Neural progenitor cell (in vitro differentiated cells): ENCODE results near the gene ILDR2. TPM values are rescaled to one million over a fixed set of nuclear protein-coding genes. Genes with fewer than 3 reads are reported as not detected.

Experiments used
- DNase-seq: peaks from one replicate; pipeline ENCODE4 v3.0.0-alpha.2; 2016; ENCODE audit warnings: low spot score
- H2AFZ ChIP-seq: fragments of 200-600 bp; sonication (generic); replicated peaks from 2 replicates; pipeline ENCODE4 v1.6.1; 2016; ENCODE audit warnings: antibody characterized with exemption
- H3F3A ChIP-seq: fragments of 200-600 bp; sonication (generic); 2 replicates; pipeline ENCODE4 v1.6.1; 2016; ENCODE audit warnings: antibody characterized with exemption, low read depth
- H3K27ac ChIP-seq: fragments of 200-600 bp; sonication (generic); 2 replicates; pipeline ENCODE4 v1.5.1; 2016; ENCODE audit warnings: mild to moderate bottlenecking
- H3K27me3 ChIP-seq: fragments of 200-600 bp; sonication (generic); 2 replicates; pipeline ENCODE4 v1.6.1; 2016; ENCODE audit warnings: mild to moderate bottlenecking, moderate library complexity
- H3K36me3 ChIP-seq: fragments of 200-600 bp; sonication (generic); 2 replicates; pipeline ENCODE4 v1.5.1; 2016
- H3K4me1 ChIP-seq: fragments of 200-600 bp; sonication (generic); 2 replicates; pipeline ENCODE4 v1.6.1; 2016; ENCODE audit warnings: mixed run types
- H3K4me2 ChIP-seq: fragments of 200-600 bp; sonication (generic); 2 replicates; pipeline ENCODE4 v1.6.1; 2016
- H3K4me3 ChIP-seq: fragments of 200-600 bp; sonication (generic); 2 replicates; pipeline ENCODE4 v1.5.1; 2016
- H3K79me2 ChIP-seq: fragments of 200-600 bp; sonication (generic); 2 replicates; pipeline ENCODE4 v1.6.1; 2016; ENCODE audit warnings: low read depth
- H3K9ac ChIP-seq: fragments of 200-600 bp; sonication (generic); 2 replicates; pipeline ENCODE4 v1.6.1; 2016
- H3K9me3 ChIP-seq: fragments of 200-600 bp; sonication (generic); 2 replicates; pipeline ENCODE4 v1.5.1; 2016; ENCODE audit warnings: low read depth
- H4K20me1 ChIP-seq: fragments of 200-600 bp; sonication (generic); 2 replicates; pipeline ENCODE4 v1.6.1; 2016; ENCODE audit warnings: low read depth
- H3K27ac Mint-ChIP-seq: 3 replicates; pipeline ENCODE4 v1.8.0; 2021; ENCODE audit warnings: mixed read lengths
- H3K27me3 Mint-ChIP-seq: 2 replicates; pipeline ENCODE4 v1.8.0; 2022; ENCODE audit warnings: low read depth, mild to moderate bottlenecking, inconsistent platforms, moderate library complexity, mixed read lengths; ENCODE audit not compliant: insufficient read depth
- H3K36me3 Mint-ChIP-seq: 3 replicates; pipeline ENCODE4 v1.8.0; 2021; ENCODE audit warnings: mixed read lengths
- H3K4me1 Mint-ChIP-seq: 3 replicates; pipeline ENCODE4 v1.8.0; 2021; ENCODE audit warnings: mixed read lengths
- H3K4me3 Mint-ChIP-seq: 3 replicates; pipeline ENCODE4 v1.8.0; 2021; ENCODE audit warnings: mild to moderate bottlenecking, moderate library complexity, mixed read lengths
- H3K9me3 Mint-ChIP-seq: 3 replicates; pipeline ENCODE4 v1.8.0; 2020; ENCODE audit warnings: mixed read lengths
- CTCF ChIP-seq: fragments of 200-600 bp; sonication (generic); IDR thresholded peaks from 2 replicates; pipeline ENCODE4 v1.5.1; 2017; ENCODE audit warnings: antibody characterized with exemption, mild to moderate bottlenecking
- EZH2 ChIP-seq: fragments of 200-600 bp; sonication (generic); IDR thresholded peaks from 2 replicates; pipeline ENCODE4 v1.6.1; 2017; ENCODE audit warnings: antibody characterized with exemption, mild to moderate bottlenecking, moderate library complexity
- EZH2phosphoT487 ChIP-seq: fragments of 200-600 bp; sonication (generic); IDR thresholded peaks from 2 replicates; pipeline ENCODE4 v1.6.1; 2017; ENCODE audit warnings: antibody characterized with exemption
- total RNA-seq: library from RNA; depleted of rRNA; stranded (reverse); fragments of >200 nt; gene quantifications from 2 replicates; pipeline ENCODE4 v1.2.3, GENCODE V29; 2015; ENCODE audit warnings: low replicate concordance

Gene ILDR2
- total RNA-seq, 1 donor from 2014 or later = 42.1 TPM

GRCh38 chr1:166981589-166981988 lies 6.2 kb upstream of the ILDR2 start:
- Histone ChIP-seq H2AFZ (no peak overlapping the region), H3K79me2 (no peaks in the 10 kb centered on the region), H3K27me3 (peaks cover 41% of the 10 kb centered on the region), H3K27ac (no peak overlapping the region), H3F3A (peaks cover under 1% of the 10 kb centered on the region), H3K4me3 (no peak overlapping the region), H3K4me2 (no peak overlapping the region), H3K4me1 (no peaks in the 10 kb centered on the region), H3K9me3 (no peaks in the 10 kb centered on the region), H3K36me3 (no peaks in the 10 kb centered on the region), H3K9ac (no peak overlapping the region), H4K20me1 (no peaks in the 10 kb centered on the region)
- H3K27me3 Mint-ChIP-seq = peaks cover 2% of the 10 kb centered on the region
- H3K27ac Mint-ChIP-seq = no peak overlapping the region
- no peaks in the 10 kb centered on the region for H3K36me3 Mint-ChIP-seq
- H3K4me3 Mint-ChIP-seq = no peak overlapping the region
- peaks cover 13% of the 10 kb centered on the region for H3K4me1 Mint-ChIP-seq
- no peak for TF ChIP-seq CTCF
- TF ChIP-seq EZH2phosphoT487 = no peak
- TF ChIP-seq EZH2 = no peak
- H3K9me3 Mint-ChIP-seq = peaks cover 4% of the 10 kb centered on the region
- no peak for DNase-seq

GRCh38 chr1:166980818-166981217 lies 5.5 kb upstream of the ILDR2 start:
- no peak for DNase-seq
- Histone ChIP-seq H3K9ac (no peak overlapping the region), H4K20me1 (no peaks in the 10 kb centered on the region), H3K4me1 (peaks cover 5% of the 10 kb centered on the region), H3K36me3 (no peaks in the 10 kb centered on the region), H3K79me2 (no peaks in the 10 kb centered on the region), H3K4me2 (no peak overlapping the region), H3K9me3 (no peaks in the 10 kb centered on the region), H2AFZ (no peak overlapping the region), H3K27ac (no peak overlapping the region), H3K27me3 (peaks cover 49% of the 10 kb centered on the region), H3K4me3 (no peak overlapping the region), H3F3A (peaks cover 9% of the 10 kb centered on the region)
- H3K4me1 Mint-ChIP-seq = peaks cover 20% of the 10 kb centered on the region
- peaks cover 4% of the 10 kb centered on the region for H3K9me3 Mint-ChIP-seq
- no peak overlapping the region for H3K27ac Mint-ChIP-seq
- TF ChIP-seq EZH2phosphoT487 (no peak), CTCF (no peak), EZH2 (no peak)
- peaks cover 5% of the 10 kb centered on the region for H3K27me3 Mint-ChIP-seq
- H3K4me3 Mint-ChIP-seq = no peak overlapping the region
- no peaks in the 10 kb centered on the region for H3K36me3 Mint-ChIP-seq

- Mint-ChIP-seq H3K36me3 (no peaks in the 10 kb centered on the region), H3K9me3 (peaks cover 4% of the 10 kb centered on the region), H3K4me3 (no peak overlapping the region), H3K27me3 (peaks cover 5% of the 10 kb centered on the region), H3K4me1 (peaks cover 21% of the 10 kb centered on the region), H3K27ac (no peak overlapping the region)
- Histone ChIP-seq H3K9ac (no peak overlapping the region), H3K4me2 (no peak overlapping the region), H3K36me3 (no peaks in the 10 kb centered on the region), H3K4me3 (no peak overlapping the region), H3K27me3 (peaks cover 53% of the 10 kb centered on the region), H3K27ac (no peak overlapping the region), H4K20me1 (no peaks in the 10 kb centered on the region), H2AFZ (no peak overlapping the region), H3K9me3 (no peaks in the 10 kb centered on the region), H3F3A (peaks cover 12% of the 10 kb centered on the region), H3K4me1 (peaks cover 5% of the 10 kb centered on the region), H3K79me2 (no peaks in the 10 kb centered on the region)
- no peak for TF ChIP-seq EZH2phosphoT487
- no peak for TF ChIP-seq EZH2
- TF ChIP-seq CTCF = no peak
- DNase-seq = no peak
Measured at GRCh38 chr1:166980383-166980782, 5.0 kb upstream of the ILDR2 start.
